Liver (tissue), 3 donors: ENCODE results near the gene MGAT1.

Source experiments
- CTCF ChIP-seq: fragments of 150-350 bp; IDR thresholded peaks from 2 replicates; pipeline ENCODE4 v1.5.1; 2017; ENCODE audit warnings: improper control_type of control experiment, low read depth, low read length; ENCODE audit not compliant: missing input control
- JUND ChIP-seq, 2 donors: IDR thresholded peaks; 2 replicates each; pipeline ENCODE4 v1.6.1; 2016; ENCODE audit warnings: antibody characterized with exemption in 2 of 2
- REST ChIP-seq: IDR thresholded peaks from 2 replicates; pipeline ENCODE4 v1.6.1; 2016; ENCODE audit warnings: antibody characterized with exemption, mild to moderate bottlenecking
- RXRA ChIP-seq, 2 donors: IDR thresholded peaks; 2 replicates each; pipeline ENCODE4 v1.6.1; 2017 to 2018; ENCODE audit warnings: antibody characterized with exemption in 2 of 2, mild to moderate bottlenecking in 1 of 2
- TAF1 ChIP-seq: conservative IDR thresholded peaks from 2 replicates; pipeline ENCODE4 v1.6.1; 2016; ENCODE audit warnings: antibody characterized with exemption, mild to moderate bottlenecking
- donor health status: healthy.
- donor health status: healthy.

DNA sequence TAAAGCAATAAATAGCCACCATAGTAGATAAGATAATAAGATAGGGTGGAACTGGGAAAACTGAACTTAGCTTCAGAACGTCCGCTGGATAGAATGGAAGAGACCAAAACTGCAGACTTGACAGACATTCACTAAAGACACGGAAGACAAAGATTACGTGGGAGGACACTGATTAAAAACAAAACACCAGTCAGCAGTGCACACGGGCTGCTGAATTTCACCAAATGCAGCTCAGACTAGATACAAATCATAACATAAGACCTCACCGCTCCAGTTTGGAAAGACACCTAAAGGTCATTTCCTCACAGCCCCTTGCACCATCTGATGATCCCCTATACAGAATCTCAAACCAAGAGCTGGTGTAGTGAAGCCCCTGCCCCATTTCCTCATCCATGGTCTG lies 59.9 kb downstream of the MGAT1 start:
- no peak for TF ChIP-seq TAF1
- no peak for TF ChIP-seq CTCF
- no peak for TF ChIP-seq RXRA (IDR thresholded peaks at IDR 0.05)
- TF ChIP-seq JUND (IDR thresholded peaks at IDR 0.05): no peak
- TF ChIP-seq REST: no peak
